Ramos (cell line): ENCODE measurements around the gene MAPK8IP3.
"Not testable (repeated sequence)": the region's sequence is repeated elsewhere in the genome, so short reads cannot be mapped to it uniquely, and the experiment has no call there.

Source experiments
- in situ Hi-C: fragments of 300-500 bp; cut with MboI; formaldehyde crosslinking; loops from one replicate; pipeline ENCODE4 v1.14.3; 2022; ENCODE audit warnings: low sequenced_read_pairs; ENCODE audit not compliant: unreplicated experiment

The MAPK8IP3 gene

GRCh38 chr16:1676661-1677060, 29.3 kb upstream of the MAPK8IP3 start:
- in situ Hi-C loops = no loop called here

GRCh38 chr16:1677339-1677738, 28.7 kb upstream of the MAPK8IP3 start:
- in situ Hi-C loops = no loop called here

- in situ Hi-C loops = no loop called here
Observed at GRCh38 chr16:1677942-1678499, 28.0 kb upstream of the MAPK8IP3 start, which contains the start of gene JPT2. JPT2 (plus strand) TSS chr16:1678279; CDS start chr16:1678313, 34 bp downstream.

GRCh38 chr16:1678500-1679098, 27.4 kb upstream of the MAPK8IP3 start:
- in situ Hi-C loops = no loop called here

GRCh38 chr16:1680361-1680760, 25.6 kb upstream of the MAPK8IP3 start:
- in situ Hi-C loops = no loop called here

- in situ Hi-C loops = no loop called here
Observed at GRCh38 chr16:1681032-1681431, 25.0 kb upstream of the MAPK8IP3 start.

- in situ Hi-C loops = no loop called here
Observed at GRCh38 chr16:1687427-1688316, 18.3 kb upstream of the MAPK8IP3 start.

- in situ Hi-C loops = no loop called here
Observed at GRCh38 chr16:1688807-1689560, 17.0 kb upstream of the MAPK8IP3 start.

- in situ Hi-C loops = no loop called here
Observed at GRCh38 chr16:1689853-1690252, 16.1 kb upstream of the MAPK8IP3 start.

- in situ Hi-C loops = no loop called here
Observed at GRCh38 chr16:1690810-1691209, 15.2 kb upstream of the MAPK8IP3 start.

- in situ Hi-C loops = no loop called here
Observed at GRCh38 chr16:1691276-1691675, 14.7 kb upstream of the MAPK8IP3 start.

GRCh38 chr16:1691956-1692355, 14.0 kb upstream of the MAPK8IP3 start:
- in situ Hi-C loops = no loop called here

GRCh38 chr16:1696863-1697262, 9.1 kb upstream of the MAPK8IP3 start:
- in situ Hi-C loops = no loop called here

- in situ Hi-C loops = no loop called here
Observed at GRCh38 chr16:1698680-1699079, 7.3 kb upstream of the MAPK8IP3 start.

- in situ Hi-C loops = no loop called here
Observed at GRCh38 chr16:1700246-1700645, 5.7 kb upstream of the MAPK8IP3 start.

- in situ Hi-C loops = no loop called here
Observed at GRCh38 chr16:1701216-1701878, 4.6 kb upstream of the MAPK8IP3 start.

- in situ Hi-C loops = not testable (repeated sequence)
Observed at GRCh38 chr16:1705324-1705687, 689 bp upstream of the MAPK8IP3 start.

- in situ Hi-C loops = no loop called here
Observed at GRCh38 chr16:1706386-1707192, 594 bp downstream of the MAPK8IP3 start.

GRCh38 chr16:1707193-1707790, 1.3 kb downstream of the MAPK8IP3 start:
- in situ Hi-C loops = no loop called here
